Stimulated activated CD8-positive, alpha-beta memory T cell treated with anti-CD3 and anti-CD28 coated beads, Interleukin-2, amount 100 ng/mL, for 1 hour (primary cell): ENCODE measurements around the gene TXNDC15.
"Not testable (repeated sequence)": the region's sequence is repeated elsewhere in the genome, so short reads cannot be mapped to it uniquely, and the experiment has no call there.

ENCODE experiments used
- DNase-seq, 2 donors: peaks; one replicate each; pipeline ENCODE4 v3.0.0-alpha.2; 2020; ENCODE audit warnings: low read depth in 2 of 2

The TXNDC15 gene

GRCh38 chr5:134878403-134878802 lies 4.2 kb downstream of the TXNDC15 start:
- DNase-seq = no peak

GRCh38 chr5:134879456-134879855 lies 5.3 kb downstream of the TXNDC15 start:
- DNase-seq = no peak

DNA sequence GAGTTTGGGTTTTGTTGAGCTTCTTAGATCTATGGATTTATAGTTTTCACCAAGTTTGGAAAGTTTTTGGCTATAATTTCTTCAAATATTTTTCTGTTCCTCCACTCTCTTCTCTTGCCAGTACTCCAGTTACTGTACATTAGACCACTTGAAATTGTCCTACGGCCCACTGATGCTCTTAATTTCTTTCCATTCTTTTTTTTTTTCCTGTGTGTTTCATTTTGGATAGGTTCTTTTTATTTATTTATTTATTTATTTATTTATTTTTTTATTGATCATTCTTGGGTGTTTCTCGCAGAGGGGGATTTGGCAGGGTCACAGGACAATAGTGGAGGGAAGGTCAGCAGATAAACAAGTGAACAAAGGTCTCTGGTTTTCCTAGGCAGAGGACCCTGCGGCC lies 6.8 kb downstream of the TXNDC15 start:
- not testable (repeated sequence) for DNase-seq

GRCh38 chr5:134881711-134882110 lies 7.5 kb downstream of the TXNDC15 start:
- not testable (repeated sequence) for DNase-seq

DNA sequence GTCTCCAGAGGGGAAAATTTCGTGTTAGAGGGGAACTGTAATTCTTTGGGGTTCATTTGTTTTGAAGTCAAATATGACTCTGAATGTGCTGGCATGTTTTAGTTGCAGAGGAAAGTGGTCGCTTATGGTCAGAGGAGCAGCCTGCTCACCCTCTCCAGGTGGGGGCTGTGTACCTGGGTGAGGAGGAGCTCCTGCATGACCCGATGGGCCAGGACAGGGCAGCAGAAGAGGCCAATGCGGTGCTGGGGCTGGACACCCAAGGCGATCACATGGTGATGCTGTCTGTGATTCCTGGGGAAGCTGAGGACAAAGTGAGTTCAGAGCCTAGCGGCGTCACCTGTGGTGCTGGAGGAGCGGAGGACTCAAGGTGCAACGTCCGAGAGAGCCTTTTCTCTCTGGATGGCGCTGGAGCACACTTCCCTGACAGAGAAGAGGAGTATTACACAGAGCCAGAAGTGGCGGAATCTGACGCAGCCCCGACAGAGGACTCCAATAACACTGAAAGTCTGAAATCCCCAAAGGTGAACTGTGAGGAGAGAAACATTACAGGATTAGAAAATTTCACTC lies 13.5 kb downstream of the TXNDC15 start:
- DNase-seq = no peak

- DNase-seq = no peak
Observed at GRCh38 chr5:134889335-134889734, 15.2 kb downstream of the TXNDC15 start.

DNA sequence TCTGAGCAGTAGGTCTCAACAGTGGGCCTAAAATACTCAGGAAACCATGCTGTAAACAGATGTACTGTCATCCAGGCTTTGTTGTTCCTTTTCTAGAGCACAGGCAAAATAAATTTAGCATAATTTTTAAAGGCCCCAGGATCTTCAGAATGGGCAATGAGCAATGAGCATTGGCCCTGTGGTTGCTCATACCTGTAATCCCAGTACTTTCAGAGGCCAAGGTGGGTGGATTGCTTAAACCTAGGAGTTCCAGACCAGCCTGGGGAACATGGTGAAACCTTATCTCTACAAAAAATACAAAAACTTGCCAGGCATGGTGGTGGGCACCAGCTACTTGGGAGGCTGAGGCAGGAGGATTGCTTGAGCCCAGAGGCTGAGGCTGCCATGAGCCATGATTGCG lies 17.3 kb downstream of the TXNDC15 start:
- no peak for DNase-seq

- DNase-seq = no peak
Observed at GRCh38 chr5:134892282-134892681, 18.1 kb downstream of the TXNDC15 start.

GRCh38 chr5:134892926-134893325 lies 18.8 kb downstream of the TXNDC15 start:
- no peak for DNase-seq

DNA sequence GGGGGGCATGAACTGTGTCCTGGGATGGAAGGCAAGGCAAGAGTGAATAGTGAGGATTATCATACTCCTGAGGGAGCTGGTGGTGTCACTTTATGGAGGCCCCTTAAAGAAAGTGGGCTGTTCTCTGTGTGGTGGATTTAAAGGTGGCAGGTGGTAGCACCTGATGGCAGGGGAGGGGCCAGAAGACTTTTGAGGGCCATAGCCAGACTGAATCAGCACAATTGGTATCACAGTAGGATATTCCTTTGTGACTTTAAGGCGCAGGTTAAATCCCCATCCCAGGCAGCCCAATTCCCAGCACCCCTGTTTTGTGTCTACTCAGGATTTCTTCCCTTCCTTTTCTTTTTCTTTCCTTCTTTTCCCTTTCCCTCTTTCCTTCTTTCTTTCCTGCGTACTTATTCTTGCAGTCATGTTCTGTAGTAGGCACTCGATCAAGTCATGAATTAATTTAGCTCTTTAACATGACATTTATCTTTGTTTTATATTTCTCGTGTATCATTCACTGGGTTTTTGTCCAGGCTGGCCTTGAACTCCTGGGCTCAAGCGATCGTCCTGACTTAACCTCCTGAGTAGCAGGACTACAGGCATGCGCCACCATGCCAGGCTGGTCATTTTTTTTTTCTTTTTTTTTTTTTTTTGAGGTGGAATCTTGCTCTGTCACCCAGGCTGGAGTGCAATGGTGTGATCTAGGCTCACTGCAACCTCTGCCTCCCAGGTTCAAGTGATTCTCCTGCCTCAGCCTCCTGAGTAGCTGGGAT lies 19.8 kb downstream of the TXNDC15 start:
- DNase-seq = no peak

- DNase-seq = no peak
Observed at GRCh38 chr5:134902071-134902801, 28.1 kb downstream of the TXNDC15 start.

DNA sequence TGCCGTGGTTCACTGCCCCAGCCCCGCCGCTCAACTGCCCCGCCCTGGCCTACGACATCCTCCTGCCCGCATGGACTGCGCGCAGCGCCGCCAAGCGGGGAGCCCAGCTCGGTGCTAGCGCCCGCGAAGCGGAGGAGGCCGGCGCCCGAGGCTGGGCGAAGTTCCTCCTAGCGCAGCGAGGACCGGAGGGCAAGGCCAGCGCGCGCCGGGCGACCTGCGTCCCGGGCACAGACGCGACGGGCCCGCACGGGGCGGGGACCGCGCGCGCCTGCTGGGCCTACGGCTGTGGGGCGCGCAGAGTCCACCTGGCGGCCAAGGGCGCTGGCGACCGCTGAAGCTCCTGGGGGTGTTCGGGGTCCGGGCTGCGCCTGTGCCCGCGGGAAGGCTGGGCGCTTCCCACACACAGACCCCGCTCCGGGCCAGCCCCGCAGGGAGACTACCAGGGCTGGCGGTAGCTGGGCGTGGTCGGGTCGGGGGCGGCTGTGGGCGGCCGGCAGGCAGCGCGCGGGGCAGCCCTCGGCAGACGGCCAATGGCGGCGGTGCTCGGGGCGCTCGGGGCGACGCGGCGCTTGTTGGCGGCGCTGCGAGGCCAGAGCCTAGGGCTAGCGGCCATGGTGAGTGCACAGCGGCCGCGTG lies 30.6 kb downstream of the TXNDC15 start, which contains the start of gene PCBD2:
Gene PCBD2 (plus strand): TSS at position 522 of the 636 bp plus-strand sequence. CDS start 9 bp downstream, at position 531.
- peak; percentile 83 to 86 for DNase-seq

DNA sequence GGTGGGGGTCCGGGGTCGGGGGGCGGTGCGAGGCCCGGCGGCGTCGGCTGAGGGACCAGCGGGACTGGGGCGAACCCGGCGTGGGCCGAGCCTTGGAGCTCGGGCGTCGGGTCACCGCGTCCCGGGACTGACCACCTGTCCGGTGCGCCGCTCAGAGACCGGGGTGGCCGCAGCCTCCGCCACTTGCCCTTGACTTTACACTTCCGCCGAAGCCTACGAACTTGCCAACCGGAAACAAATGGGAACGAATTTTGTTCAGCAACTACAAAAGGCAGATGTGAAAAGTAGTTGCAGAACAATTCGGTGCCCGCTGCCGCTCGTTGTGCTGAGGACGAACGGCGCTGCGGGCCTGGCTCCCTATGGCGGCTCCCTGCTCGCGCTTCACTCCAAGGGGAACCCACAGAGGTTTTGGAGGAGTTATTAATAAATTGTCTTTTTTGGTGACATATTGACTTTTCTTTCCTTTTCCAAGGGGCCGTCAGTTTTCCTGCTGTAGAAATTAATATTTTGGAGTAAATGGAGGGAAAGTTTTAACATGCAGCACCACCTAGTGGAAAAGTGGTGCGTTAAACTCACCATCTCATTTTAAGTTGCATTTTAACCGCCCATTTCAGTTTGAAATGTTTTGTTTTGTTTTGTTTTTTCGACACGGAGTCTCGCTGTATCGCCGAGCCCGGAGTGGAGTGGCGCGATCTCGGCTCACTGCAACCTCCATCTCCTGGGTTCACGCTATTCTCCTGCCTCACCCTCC lies 31.2 kb downstream of the TXNDC15 start:
- peak; percentile 20 to 25 for DNase-seq

DNA sequence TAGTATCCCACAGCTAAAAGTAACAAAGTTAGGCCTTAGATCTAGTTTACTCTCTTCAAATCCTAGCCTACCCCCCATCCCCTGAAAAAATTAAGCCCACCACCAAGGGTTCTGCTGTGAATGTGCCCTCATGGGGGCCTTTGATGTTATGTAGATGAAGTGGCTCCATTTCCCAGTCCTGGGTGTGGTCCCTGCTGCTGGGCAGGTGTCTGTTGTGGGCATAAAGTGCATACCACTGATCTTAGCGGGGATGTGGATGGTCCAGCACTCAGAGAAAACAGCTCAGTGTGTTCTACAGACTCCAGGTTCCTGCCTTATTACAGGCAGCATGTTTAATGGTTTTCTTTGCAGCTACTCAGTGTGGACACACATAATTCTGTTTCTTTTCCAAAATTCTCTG lies 32.6 kb downstream of the TXNDC15 start:
- DNase-seq = no peak

DNA sequence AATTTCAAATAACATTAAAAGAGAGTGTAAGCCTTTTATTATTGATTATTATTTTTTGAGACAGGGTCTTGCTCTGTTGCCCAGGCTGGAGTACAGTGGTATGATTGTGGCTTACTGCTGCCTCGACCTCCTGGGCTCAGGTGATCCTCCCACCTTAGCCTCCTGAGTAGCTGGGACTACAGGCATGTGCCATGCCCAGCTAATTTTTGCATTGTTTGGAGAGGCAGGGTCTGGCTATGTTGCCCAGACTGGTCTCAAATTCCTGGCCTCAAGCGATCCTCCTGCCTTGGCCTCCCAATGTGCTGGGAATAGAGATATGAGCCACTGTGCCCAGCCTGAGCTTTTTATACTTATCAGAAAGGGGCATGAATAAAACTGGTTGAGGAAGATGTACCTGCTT lies 36.6 kb downstream of the TXNDC15 start:
- not testable (repeated sequence) for DNase-seq

- no peak for DNase-seq
Observed at GRCh38 chr5:134911285-134912206, 37.4 kb downstream of the TXNDC15 start.

DNA sequence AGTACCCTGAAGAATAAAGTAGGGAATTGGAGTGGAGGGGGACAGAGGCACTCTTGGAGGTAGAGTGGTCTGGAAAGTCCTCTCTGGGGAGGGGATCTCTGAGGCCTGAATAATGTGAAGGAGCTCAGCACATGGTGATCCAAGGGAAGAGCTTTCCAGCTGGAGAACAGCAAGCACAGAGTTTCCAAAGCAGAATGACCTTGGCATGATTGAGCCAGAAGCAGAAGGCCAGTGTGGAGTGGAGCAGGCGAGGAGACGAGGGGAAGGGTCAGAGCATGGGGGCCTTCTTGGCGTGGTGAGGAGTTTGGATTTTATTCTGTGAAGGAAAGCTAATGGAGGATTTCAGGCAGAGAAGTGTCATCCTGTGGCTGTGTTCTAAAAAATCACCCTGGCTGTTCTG lies 39.1 kb downstream of the TXNDC15 start:
- DNase-seq = no peak

GRCh38 chr5:134913795-134914194 lies 39.6 kb downstream of the TXNDC15 start:
- DNase-seq = no peak

- DNase-seq = no peak
Observed at GRCh38 chr5:134917070-134917815, 43.1 kb downstream of the TXNDC15 start.

- DNase-seq = no peak
Observed at GRCh38 chr5:134918861-134919260, 44.7 kb downstream of the TXNDC15 start.
